GM10266 (cell line): ENCODE measurements around the gene HAGH.
"Not testable (repeated sequence)": the region's sequence is repeated elsewhere in the genome, so short reads cannot be mapped to it uniquely, and the experiment has no call there.

Experiments used
- DNase-seq: peaks from one replicate; pipeline ENCODE4 v3.0.0; 2012; ENCODE audit errors: extremely low spot score
- TF ChIP-seq, protein P1 (sequence below): IDR thresholded peaks from 2 replicates; pipeline ENCODE4 v1.5.1; 2012; ENCODE audit warnings: mild to moderate bottlenecking, low read depth; ENCODE audit not compliant: control insufficient read depth, insufficient read depth; ENCODE audit errors: missing control alignments

The HAGH gene

DNA sequence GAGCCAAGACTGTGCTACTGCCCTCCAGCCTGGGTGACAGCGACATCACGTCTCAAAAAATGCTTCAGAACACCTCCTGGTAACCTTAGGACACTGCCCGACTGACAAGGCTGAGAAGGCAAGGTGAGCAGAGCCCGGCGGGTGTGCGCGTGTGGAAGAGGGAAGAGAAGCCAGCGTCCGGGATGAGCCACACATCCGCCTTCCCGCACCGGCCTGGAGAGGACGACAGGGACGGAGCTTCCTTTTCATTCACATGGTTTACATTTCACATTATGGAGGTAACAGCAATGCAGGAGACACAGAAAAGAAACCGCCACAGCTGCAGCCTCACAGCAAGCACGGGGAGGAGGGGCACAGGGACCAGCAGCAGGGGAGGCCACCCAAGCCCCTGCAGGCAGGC lies 16.5 kb downstream of the HAGH start:
- TF ChIP-seq, protein P1, sequence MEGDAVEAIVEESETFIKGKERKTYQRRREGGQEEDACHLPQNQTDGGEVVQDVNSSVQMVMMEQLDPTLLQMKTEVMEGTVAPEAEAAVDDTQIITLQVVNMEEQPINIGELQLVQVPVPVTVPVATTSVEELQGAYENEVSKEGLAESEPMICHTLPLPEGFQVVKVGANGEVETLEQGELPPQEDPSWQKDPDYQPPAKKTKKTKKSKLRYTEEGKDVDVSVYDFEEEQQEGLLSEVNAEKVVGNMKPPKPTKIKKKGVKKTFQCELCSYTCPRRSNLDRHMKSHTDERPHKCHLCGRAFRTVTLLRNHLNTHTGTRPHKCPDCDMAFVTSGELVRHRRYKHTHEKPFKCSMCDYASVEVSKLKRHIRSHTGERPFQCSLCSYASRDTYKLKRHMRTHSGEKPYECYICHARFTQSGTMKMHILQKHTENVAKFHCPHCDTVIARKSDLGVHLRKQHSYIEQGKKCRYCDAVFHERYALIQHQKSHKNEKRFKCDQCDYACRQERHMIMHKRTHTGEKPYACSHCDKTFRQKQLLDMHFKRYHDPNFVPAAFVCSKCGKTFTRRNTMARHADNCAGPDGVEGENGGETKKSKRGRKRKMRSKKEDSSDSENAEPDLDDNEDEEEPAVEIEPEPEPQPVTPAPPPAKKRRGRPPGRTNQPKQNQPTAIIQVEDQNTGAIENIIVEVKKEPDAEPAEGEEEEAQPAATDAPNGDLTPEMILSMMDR, result no peak
- DNase-seq, result no peak

GRCh38 chr16:1809281-1809801 lies 17.3 kb downstream of the HAGH start:
- DNase-seq, result no peak
- TF ChIP-seq, protein P1, result no peak

DNA sequence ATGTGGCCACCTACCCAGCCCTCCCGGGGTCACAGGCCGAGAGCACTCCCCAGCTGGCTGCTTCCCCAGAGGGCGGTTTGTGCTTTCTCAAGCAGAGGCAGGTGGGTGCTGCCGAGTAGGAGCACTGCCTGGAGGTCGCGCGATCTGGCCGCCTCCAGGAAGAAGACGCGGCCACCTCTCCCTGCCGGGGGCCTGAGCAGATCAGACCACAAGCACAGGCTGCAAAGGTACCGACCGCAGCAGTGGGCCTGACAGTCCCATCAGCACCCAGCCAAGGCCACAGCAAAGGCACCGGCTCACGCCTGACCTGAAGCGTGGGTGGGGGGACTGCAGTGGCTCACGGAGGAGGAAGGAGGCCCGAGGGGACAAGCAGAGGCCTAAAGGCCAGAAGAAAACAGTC lies 17.9 kb downstream of the HAGH start:
- TF ChIP-seq, protein P1, result no peak
- DNase-seq, result no peak

DNA sequence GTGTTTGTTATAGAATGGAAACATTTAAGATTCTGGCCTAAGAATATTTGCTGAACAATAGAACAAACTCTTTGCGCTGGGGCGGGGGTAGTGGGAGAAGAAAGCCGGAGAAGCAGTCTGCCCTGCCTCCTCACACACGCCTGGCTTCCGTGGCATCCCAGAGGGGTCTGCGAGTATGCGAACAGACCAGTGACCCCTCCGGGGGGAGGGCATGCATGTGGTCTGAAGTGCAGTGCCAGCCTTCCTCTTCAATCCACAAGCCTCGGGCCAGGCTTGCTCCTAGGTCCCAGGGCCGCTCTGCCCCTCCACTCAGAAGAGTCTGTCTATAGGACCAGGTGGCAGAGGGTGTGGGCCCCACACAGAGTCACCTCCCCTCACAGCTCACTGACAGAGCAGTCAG lies 19.0 kb downstream of the HAGH start:
- DNase-seq, result no peak
- TF ChIP-seq, protein P1, result no peak

GRCh38 chr16:1800701-1801100 lies 25.9 kb downstream of the HAGH start:
- no peak for DNase-seq
- TF ChIP-seq, protein P1, result no peak

GRCh38 chr16:1799263-1799662 lies 27.4 kb downstream of the HAGH start:
- not testable (repeated sequence) for DNase-seq

DNA sequence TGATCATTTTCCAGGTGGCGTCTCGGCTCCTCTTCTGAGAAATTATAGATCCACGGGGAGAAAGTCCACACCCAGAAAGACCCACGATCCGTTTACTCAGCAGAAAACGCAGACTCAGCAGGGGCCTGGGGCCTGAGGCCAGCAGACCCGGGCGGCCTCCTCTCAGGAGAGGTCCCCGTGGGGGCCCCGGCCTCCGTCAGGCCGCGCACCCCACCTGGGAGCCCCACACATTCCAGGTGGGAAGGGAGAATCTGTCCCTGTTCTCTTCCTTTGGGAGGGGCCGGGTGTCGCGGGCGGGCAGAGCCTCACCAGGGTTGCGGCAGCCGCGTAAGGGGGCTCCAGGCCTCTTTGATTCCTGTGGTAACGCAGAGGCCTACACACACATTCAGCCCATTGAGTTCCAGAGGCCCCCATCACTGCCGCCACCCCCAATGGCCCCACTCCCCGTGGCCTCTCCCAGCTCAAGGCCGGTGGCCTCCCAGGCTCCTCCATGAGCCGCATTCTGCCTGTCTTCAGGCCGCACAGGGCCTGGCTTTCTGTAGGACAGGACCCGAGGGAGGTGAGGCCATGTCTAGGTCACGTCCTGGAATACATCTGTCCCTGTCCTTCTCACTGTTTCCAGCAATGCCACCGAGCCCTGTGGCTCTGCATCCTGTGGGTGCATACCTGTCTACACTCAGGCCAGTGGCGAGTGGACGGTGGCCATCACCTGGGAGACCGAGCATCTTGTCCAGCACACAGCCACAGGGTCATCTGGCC lies 31.5 kb downstream of the HAGH start:
- TF ChIP-seq, protein P1, result no peak

More for the DNA sequence above, 31.5 kb downstream of the HAGH start:
- DNase-seq, result no peak
